ENCODE data around the gene PIH1D1.

PIH1D1 gene

GRCh38 chr19:49415102-49415809, 36.4 kb downstream of the PIH1D1 start:
- no peak for DNase-seq

- no peak for DNase-seq
These were observed 37.4 kb downstream of the PIH1D1 start for GRCh38 chr19:49414256-49414655.

- no peak for DNase-seq
These were observed 38.3 kb downstream of the PIH1D1 start for GRCh38 chr19:49413348-49413747.

GRCh38 chr19:49411681-49412326, 39.8 kb downstream of the PIH1D1 start:
- no peak for DNase-seq

- DNase-seq = no peak
These were observed 42.1 kb downstream of the PIH1D1 start for GRCh38 chr19:49409441-49410029.

GRCh38 chr19:49408816-49409440, 42.7 kb downstream of the PIH1D1 start:
- DNase-seq = no peak

- no peak for DNase-seq
These were observed 44.1 kb downstream of the PIH1D1 start for GRCh38 chr19:49407482-49408015.

GRCh38 chr19:49407079-49407478, 44.5 kb downstream of the PIH1D1 start:
- no peak for DNase-seq

- DNase-seq = no peak
These were observed 48.0 kb downstream of the PIH1D1 start for GRCh38 chr19:49403404-49404187.

- DNase-seq = no peak
These were observed 51.6 kb downstream of the PIH1D1 start for GRCh38 chr19:49400029-49400428.

GRCh38 chr19:49398931-49399330, 52.7 kb downstream of the PIH1D1 start:
- DNase-seq = no peak

GRCh38 chr19:49398001-49398615, 53.5 kb downstream of the PIH1D1 start:
- DNase-seq = no peak

- no peak for DNase-seq
These were observed 54.7 kb downstream of the PIH1D1 start for GRCh38 chr19:49396738-49397505.
